GM12864 (cell line): ENCODE results near the gene TRIM45.

Experiments
- DNase-seq: peaks from one replicate; pipeline ENCODE4 v3.0.0-alpha.2; 2011; ENCODE audit warnings: low read depth
- H3K4me3 ChIP-seq: 2 replicates; pipeline ENCODE4 v1.5.1; 2011; ENCODE audit warnings: mild to moderate bottlenecking, low read depth, low read length, control low read depth
- TF ChIP-seq, protein P1 (sequence below): IDR thresholded peaks from 2 replicates; pipeline ENCODE4 v1.5.1; 2011; ENCODE audit warnings: low read depth, mild to moderate bottlenecking, moderate library complexity, low read length, control low read depth, inconsistent platforms; ENCODE audit errors: missing control alignments

TRIM45 gene, protein sequence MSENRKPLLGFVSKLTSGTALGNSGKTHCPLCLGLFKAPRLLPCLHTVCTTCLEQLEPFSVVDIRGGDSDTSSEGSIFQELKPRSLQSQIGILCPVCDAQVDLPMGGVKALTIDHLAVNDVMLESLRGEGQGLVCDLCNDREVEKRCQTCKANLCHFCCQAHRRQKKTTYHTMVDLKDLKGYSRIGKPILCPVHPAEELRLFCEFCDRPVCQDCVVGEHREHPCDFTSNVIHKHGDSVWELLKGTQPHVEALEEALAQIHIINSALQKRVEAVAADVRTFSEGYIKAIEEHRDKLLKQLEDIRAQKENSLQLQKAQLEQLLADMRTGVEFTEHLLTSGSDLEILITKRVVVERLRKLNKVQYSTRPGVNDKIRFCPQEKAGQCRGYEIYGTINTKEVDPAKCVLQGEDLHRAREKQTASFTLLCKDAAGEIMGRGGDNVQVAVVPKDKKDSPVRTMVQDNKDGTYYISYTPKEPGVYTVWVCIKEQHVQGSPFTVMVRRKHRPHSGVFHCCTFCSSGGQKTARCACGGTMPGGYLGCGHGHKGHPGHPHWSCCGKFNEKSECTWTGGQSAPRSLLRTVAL

DNA sequence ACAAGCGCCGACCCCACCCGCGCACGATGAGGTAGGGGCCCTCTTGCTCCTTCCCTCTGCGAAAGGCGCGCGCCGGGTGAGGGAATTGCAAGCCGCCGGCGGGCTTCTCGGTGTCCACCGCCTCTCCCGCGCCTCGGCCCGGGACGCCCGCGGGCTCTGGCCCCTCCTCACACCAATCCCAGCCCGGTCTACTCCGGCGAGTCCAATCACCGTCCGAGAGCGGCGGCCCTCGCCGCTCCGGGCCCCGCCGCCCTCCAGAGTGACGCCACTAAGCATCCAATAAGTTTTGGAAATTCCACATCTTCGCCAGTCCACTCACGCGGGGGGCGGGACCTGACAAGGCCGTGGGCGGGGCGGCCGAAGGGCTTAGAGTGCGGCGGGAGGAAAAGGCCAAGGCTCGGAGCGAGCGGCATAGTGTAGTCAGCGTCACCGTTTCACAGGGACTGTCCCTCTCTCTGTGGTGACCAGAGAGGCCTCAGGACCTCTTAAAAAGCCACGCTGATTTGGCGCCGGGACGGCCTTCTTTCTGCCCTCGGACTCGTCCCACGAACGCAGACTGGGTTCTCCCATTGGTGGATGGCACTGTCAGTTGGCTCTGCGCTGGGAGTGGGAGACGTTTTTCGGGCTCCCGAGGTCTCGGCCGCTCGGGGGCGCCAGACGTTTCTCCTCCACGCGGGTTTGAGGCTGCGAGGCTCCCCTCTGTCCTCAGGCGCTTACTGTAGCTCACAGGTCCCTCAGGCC, at the start of gene TRIM45:
Gene TRIM45 (minus strand): TSS at position 161 of the 741 bp plus-strand sequence. CDS start 548 bp downstream, outside the sequence.
- peak; percentile 56 for DNase-seq
- H3K4me3 ChIP-seq = peak within 1 kb of the TSS; percentile 62
- TF ChIP-seq, protein P1, sequence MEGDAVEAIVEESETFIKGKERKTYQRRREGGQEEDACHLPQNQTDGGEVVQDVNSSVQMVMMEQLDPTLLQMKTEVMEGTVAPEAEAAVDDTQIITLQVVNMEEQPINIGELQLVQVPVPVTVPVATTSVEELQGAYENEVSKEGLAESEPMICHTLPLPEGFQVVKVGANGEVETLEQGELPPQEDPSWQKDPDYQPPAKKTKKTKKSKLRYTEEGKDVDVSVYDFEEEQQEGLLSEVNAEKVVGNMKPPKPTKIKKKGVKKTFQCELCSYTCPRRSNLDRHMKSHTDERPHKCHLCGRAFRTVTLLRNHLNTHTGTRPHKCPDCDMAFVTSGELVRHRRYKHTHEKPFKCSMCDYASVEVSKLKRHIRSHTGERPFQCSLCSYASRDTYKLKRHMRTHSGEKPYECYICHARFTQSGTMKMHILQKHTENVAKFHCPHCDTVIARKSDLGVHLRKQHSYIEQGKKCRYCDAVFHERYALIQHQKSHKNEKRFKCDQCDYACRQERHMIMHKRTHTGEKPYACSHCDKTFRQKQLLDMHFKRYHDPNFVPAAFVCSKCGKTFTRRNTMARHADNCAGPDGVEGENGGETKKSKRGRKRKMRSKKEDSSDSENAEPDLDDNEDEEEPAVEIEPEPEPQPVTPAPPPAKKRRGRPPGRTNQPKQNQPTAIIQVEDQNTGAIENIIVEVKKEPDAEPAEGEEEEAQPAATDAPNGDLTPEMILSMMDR = peak; percentile 65

DNA sequence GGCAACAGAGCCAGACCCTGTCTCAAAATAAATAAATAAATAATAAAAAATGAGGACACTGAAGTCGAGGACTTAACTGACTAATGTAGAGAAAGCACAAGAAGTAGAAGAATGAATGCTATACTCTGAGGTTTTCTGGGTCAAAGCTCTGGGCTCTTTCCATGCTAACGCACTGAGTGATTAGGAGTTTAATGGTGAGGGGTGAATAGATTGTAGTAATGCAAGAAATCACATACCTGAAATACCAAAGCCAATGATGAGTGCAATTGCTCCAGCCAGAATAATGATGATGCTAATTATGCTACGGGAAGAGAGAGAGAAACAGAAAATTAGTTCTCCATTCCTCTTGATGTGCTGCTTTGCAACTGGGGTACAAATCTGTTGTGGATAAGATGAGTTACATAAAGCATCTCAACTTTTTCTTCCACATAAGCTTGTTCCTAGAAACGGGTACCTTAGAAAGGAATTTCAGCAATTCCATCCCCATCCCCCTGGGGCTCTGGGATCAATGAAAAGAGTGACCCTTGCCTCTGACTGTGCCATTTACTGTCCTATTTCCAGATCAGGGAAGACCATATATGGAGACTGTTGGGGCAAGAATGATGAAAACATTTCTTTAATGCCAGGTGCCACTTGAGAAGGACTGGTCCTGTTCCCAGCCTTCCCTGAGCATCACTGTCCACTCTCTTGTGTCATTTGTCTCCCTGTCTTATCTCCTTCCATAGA, 48.5 kb upstream of the TRIM45 start:
- DNase-seq = no peak
- TF ChIP-seq, protein P1 = no peak
- H3K4me3 ChIP-seq = no peak overlapping the region

DNA sequence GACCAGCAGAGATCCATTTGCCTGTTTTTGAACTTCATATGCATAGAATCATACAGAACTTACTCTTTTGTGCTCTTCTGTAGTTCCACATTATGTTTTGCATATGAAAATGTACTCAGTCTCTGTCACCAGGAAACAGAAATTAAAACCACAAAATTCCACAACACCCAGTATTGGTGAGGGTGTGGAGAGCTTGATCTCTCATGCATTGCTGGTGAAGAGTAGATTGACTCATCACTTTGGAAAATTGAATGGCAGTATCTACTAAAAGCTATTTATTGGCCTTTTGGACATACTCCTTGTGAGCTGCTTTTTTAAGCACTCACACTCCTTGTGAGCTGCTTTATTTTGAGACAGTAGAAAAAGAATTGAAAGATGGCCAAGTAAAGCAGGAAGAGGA, 45.9 kb upstream of the TRIM45 start:
- DNase-seq = no peak
- TF ChIP-seq, protein P1 = no peak
- H3K4me3 ChIP-seq = no peak overlapping the region

DNA sequence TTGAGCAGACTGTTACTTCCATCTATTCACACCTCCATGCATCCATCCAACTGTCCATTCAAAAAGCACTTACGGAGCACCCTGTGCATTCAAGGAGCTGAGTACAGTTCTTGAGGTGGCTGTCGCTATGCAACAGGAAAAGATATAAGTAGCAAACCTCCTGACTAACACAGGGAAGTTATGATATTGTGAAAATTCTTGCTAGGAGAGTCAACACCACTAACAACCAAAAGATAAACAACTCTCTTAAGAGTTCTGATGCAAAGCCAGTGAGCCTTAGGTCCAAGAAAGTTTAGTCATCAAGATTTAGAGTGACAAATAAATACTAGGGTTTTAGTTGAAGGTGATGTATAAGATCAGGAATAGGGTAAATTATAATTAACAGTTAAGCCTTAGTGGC, 44.5 kb upstream of the TRIM45 start:
- H3K4me3 ChIP-seq = no peak overlapping the region
- TF ChIP-seq, protein P1 = no peak
- DNase-seq = no peak

DNA sequence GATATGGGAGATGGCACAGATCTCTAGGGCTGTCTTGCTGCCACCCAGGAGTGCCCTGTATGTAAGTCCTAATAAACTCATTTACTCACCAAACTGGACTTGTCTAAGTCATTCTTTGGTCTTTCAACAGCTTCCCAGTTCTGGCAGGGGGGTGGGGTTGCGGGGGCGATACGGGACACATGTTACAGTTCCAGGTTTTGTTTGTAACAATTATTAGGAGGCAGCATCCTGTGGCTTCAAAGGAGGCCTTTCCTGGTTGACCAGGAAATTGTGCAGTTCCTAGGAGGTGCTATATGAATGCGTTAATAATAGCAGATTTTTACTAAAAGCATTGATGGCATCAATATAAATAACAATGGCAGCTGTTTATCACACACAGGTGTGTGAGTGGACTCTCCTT, 42.7 kb upstream of the TRIM45 start:
- DNase-seq = no peak
- H3K4me3 ChIP-seq = no peak overlapping the region
- TF ChIP-seq, protein P1 = no peak

DNA sequence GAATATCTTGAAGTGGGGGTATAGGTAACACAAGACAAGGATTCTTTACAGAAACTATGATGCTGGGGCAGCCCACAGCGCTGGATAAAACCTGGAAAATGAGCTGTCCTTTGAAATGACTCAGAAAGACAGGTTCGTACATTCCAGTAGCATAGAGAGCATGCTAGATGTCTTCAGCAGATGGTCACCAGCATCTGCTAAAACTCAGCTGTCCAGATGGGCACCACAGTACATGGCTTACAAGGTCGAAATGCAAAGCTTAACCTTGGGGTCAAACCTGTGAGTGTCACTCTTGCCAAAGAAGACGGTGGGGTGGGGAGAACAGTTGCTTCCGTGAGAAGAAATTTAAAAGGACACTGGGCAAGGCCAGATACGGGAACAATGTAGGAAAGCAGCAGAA, 41.3 kb upstream of the TRIM45 start:
- H3K4me3 ChIP-seq = no peak overlapping the region
- TF ChIP-seq, protein P1 = no peak
- DNase-seq = no peak
